Psoas muscle (tissue), 8 donors: Measurements from ENCODE around the gene INO80. TPM values are rescaled to one million over a fixed set of nuclear protein-coding genes. Genes with fewer than 3 reads are reported as not detected.
"Not testable (repeated sequence)": the region's sequence is repeated elsewhere in the genome, so short reads cannot be mapped to it uniquely, and the experiment has no call there.

Experiments used
- ATAC-seq, 4 donors: fragments of 200-7000 bp; cut with Tn5 transposase; one replicate each; pipeline ENCODE4 v1.9.1; 2020; ENCODE audit warnings: moderate library complexity in 3 of 4, mild to moderate bottlenecking in 2 of 4
- DNase-seq, 2 donors: peaks; one replicate each; pipeline ENCODE4 v3.0.0-alpha.2; 2020
- H3K27ac ChIP-seq: fragments of 200-600 bp; one replicate; pipeline ENCODE4 v1.8.0; 2022
- H3K27me3 ChIP-seq, 3 donors: fragments of 200-600 bp in 1 of 3; one replicate each; pipeline versions ENCODE4 v1.6.1 to v1.8.0; 2013 to 2022; ENCODE audit warnings: low read length in 2 of 3, mild to moderate bottlenecking in 2 of 3, moderate library complexity in 1 of 3; ENCODE audit not compliant: insufficient read depth in 3 of 3
- H3K36me3 ChIP-seq, 2 donors: fragments of 200-600 bp in 1 of 2; one replicate each; pipeline versions ENCODE4 v1.6.1 to v1.8.0; 2013 to 2022; ENCODE audit warnings: low read depth in 1 of 2, mild to moderate bottlenecking in 1 of 2, moderate library complexity in 1 of 2; ENCODE audit not compliant: insufficient read depth in 1 of 2
- H3K4me1 ChIP-seq: fragments of 200-600 bp; one replicate; pipeline ENCODE4 v1.8.0; 2022
- H3K4me3 ChIP-seq: fragments of 200-600 bp; one replicate; pipeline ENCODE4 v1.8.0; 2022; ENCODE audit warnings: mild to moderate bottlenecking
- H3K9me3 ChIP-seq: fragments of 200-600 bp; one replicate; pipeline ENCODE4 v1.8.0; 2022
- WGBS, 3 donors: extraction: QIAGEN DNeasy Blood & Tissue Kit; methylation state at CpG; one replicate each; pipeline versions ENCODE4 v1.1.6 to v1.1.7; 2013; 5-methylcytosine and 5-hydroxymethylcytosine counted together
- intact Hi-C, 2 donors: fragments of 100-400 bp; cut with DNase I; formaldehyde crosslinking; loops; one replicate each; pipeline versions ENCODE4 v1.11.0 to v1.14.2; 2022
- polyA plus RNA-seq, 3 donors: library from polyadenylated mRNA; stranded (reverse); fragments of 200-250 nt; gene quantifications; one replicate each; pipeline ENCODE4 v1.2.3, GENCODE V29; 2013
- total RNA-seq, 4 donors: library from RNA; stranded (reverse); fragmentation: NEBNext Ultra II Directional in 2 of 4; extraction: Animal tissue kit (Norgen Biotek cat#: 25700) in 2 of 4; gene quantifications; one replicate each; pipeline versions ENCODE4 v1.2.1 to v1.2.4, GENCODE V29; 2021 to 2023
- TF ChIP-seq, protein P1 (sequence below): fragments of 200-600 bp; IDR thresholded peaks from one replicate; pipeline ENCODE4 v1.8.0; 2022; ENCODE audit warnings: antibody characterized with exemption
- donor health status: healthy with polysubstance abuse.
- donor health status: DM: no; HTN: no; CAD: no; lungs with moderate emphysema.
- donor health status: Bipolar disorder and iron deficiency.
- donor health status: healthy.
- donor health status: DM: yes; HTN: yes; CAD: no.
- donor health status: DM: no; HTN: no; CAD: no.
- donor health status: DM: no; HTN: no; CAD: no.
- donor health status: DM: yes; HTN: yes; CAD: no.

The INO80 gene
- total and polyA plus RNA-seq, 7 donors = 12.4 to 30.5 (median 20.1) TPM

DNA sequence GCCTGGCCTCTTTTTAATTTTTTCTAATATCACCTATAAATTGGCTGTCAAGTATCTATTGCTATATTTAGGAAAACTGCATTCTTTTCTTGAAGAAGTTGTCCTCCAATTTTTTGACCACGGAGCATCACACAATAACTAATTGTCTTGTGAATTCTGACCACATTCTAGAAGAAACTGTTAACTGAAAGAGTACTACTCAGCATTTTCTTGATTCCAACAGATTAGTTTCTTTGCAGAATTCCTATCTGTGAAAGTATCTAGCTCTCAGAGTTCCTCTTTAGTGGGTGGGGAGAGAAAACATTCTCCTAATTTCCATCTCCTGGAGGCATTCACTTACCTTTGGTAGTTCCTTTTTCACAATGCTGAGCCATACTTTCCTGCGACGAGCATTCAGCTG lies 31.1 kb downstream of the INO80 start:
- TF ChIP-seq, protein P1, sequence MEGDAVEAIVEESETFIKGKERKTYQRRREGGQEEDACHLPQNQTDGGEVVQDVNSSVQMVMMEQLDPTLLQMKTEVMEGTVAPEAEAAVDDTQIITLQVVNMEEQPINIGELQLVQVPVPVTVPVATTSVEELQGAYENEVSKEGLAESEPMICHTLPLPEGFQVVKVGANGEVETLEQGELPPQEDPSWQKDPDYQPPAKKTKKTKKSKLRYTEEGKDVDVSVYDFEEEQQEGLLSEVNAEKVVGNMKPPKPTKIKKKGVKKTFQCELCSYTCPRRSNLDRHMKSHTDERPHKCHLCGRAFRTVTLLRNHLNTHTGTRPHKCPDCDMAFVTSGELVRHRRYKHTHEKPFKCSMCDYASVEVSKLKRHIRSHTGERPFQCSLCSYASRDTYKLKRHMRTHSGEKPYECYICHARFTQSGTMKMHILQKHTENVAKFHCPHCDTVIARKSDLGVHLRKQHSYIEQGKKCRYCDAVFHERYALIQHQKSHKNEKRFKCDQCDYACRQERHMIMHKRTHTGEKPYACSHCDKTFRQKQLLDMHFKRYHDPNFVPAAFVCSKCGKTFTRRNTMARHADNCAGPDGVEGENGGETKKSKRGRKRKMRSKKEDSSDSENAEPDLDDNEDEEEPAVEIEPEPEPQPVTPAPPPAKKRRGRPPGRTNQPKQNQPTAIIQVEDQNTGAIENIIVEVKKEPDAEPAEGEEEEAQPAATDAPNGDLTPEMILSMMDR = no peak
- DNase-seq (no peak), ATAC-seq (no peak)
- WGBS, 3 donors = 75 to 86% (median 80%) methylated on average over 3 of the region's 3 CpGs
- no peak overlapping the region for H3K27ac ChIP-seq
- no peak overlapping the region for H3K4me3 ChIP-seq
- no peaks in the 10 kb centered on the region for H3K9me3 ChIP-seq
- H3K36me3 ChIP-seq = peaks cover 12 to 100% of the 10 kb centered on the region in 2 donors
- intact Hi-C loops = loop anchor here in 1 of 2 donors (10.0 kb wide), 1 partner anchor 180 kb away; no protein-coding TSS in a partner anchor
- peaks cover 8% of the 10 kb centered on the region for H3K4me1 ChIP-seq
- H3K27me3 ChIP-seq = no peaks in the 10 kb centered on the region

DNA sequence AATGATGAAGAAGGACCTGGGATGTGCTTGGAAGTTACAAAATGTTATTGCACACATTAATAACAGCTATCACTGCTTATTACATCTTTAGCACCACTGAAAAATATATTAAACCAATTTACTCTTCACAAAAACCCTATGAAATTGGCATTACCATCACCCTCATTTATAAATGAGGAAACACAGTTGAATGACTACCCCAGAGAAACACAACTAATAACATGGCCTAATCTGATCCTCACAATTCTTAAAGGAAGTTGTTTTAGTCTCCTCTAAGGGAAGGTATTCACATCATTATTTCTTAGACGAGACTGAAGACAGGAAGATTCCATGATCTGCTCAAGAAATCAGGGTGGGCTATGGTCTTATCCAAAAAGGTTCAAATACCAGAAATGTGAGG lies 35.9 kb downstream of the INO80 start:
- ATAC-seq (no peak), DNase-seq (no peak)
- intact Hi-C loops = loop anchor here (5.0 to 10.0 kb wide), 2 partner anchors 33 to 175 kb away; no protein-coding TSS in a partner anchor
- no peaks in the 10 kb centered on the region for H3K27me3 ChIP-seq
- TF ChIP-seq, protein P1 = no peak
- no peak overlapping the region for H3K4me3 ChIP-seq
- H3K36me3 ChIP-seq = peaks cover 8 to 99% of the 10 kb centered on the region in 2 donors
- H3K4me1 ChIP-seq = no peaks in the 10 kb centered on the region
- H3K9me3 ChIP-seq = no peaks in the 10 kb centered on the region
- WGBS, 3 donors = 88 to 97% (median 95%) methylated on average over 1 of the region's 1 CpG
- no peak overlapping the region for H3K27ac ChIP-seq

DNA sequence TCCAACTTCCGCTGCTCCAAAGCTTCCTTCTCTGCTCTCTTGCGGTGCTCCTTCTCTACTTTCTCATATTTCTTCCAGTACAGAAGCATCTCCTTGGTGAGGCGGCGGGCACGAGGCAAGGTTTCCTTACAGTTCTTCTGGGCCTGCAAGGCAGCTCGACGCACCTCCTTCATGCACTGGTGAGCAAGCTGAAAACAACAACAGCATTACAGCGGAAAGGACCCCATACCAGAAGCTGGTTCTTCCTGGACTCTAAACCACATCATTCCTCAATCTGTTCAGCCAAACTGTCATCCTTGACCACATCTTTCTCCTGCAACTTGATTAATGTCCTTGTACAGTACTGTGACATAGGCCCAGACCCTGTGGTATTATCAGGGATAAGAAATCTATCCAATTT lies 36.4 kb downstream of the INO80 start:
- WGBS, 3 donors = 91 to 97% (median 97%) methylated on average over 8 of the region's 8 CpGs
- H3K36me3 ChIP-seq = peaks cover 7 to 99% of the 10 kb centered on the region in 2 donors

DNA sequence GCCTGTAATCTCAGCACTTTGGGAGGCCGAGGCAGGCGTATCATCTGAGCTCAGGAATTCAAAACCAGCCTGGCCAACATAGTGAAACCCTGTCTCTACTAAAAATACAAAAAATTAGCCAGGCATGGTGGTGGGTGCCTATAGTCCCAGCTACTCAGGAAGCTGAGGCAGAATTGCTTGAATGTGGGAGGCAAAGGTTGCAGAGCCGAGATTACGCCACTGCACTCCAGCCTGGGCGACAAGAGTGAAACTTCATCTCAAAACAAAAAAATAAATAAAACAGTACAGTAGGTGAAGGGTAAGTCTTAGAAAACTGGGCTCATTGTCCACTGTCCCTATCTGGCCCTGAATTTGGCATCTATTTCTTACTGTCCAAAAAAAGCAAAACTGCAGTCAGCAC lies 37.2 kb downstream of the INO80 start:
- H3K4me1 ChIP-seq, DNase-seq, H3K27me3 ChIP-seq, H3K27ac ChIP-seq, ATAC-seq, intact Hi-C loops, H3K9me3 ChIP-seq, H3K4me3 ChIP-seq: not testable (repeated sequence)
- 91 to 93% (median 92%) methylated on average over 5 of the region's 5 CpGs for WGBS, 3 donors
- H3K36me3 ChIP-seq = peaks cover 7 to 99% of the 10 kb centered on the region in 2 donors

More for the DNA sequence above, 36.4 kb downstream of the INO80 start:
- H3K27ac ChIP-seq = no peak overlapping the region
- DNase-seq (no peak), ATAC-seq (no peak)
- TF ChIP-seq, protein P1 = no peak
- intact Hi-C loops = loop anchor here (5.0 to 10.0 kb wide), 2 partner anchors 32 to 175 kb away; no protein-coding TSS in a partner anchor
- no peak overlapping the region for H3K4me3 ChIP-seq
- H3K27me3 ChIP-seq = no peaks in the 10 kb centered on the region
- no peaks in the 10 kb centered on the region for H3K9me3 ChIP-seq
- H3K4me1 ChIP-seq = no peaks in the 10 kb centered on the region

DNA sequence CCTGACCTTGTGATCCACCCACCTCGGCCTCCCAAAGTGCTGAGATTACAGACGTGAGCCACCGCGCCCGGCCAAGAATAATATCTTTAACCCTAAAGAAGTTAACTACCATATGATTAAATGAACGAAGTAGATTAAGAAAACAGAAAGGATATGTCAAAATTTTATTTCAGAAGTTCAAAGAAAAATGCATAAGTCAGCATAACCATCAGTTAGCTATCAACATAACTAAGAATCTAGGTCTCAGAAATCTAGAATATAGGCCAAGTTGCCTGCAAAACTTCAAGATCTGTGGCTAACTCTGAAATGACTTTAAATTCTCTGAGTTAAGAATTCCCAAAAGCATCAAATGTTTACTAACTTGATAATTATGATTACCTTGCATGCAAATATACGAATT lies 38.0 kb downstream of the INO80 start:
- intact Hi-C loops = no loop called here
- H3K9me3 ChIP-seq = no peaks in the 10 kb centered on the region
- peaks cover 9 to 99% of the 10 kb centered on the region in 2 donors for H3K36me3 ChIP-seq
- no peaks in the 10 kb centered on the region for H3K4me1 ChIP-seq
- no peak for DNase-seq
- no peak overlapping the region for H3K27ac ChIP-seq
- H3K4me3 ChIP-seq = no peak overlapping the region
- TF ChIP-seq, protein P1 = no peak
- ATAC-seq = no peak
- WGBS, 3 donors = 94 to 95% (median 94%) methylated on average over 7 of the region's 7 CpGs
- H3K27me3 ChIP-seq = no peaks in the 10 kb centered on the region
